Neural progenitor cell (in vitro differentiated cells): Measurements from ENCODE around the gene EME1.

ENCODE experiments used
- EZH2phosphoT487 ChIP-seq: fragments of 200-600 bp; sonication (generic); IDR thresholded peaks from 2 replicates; pipeline ENCODE4 v1.6.1; 2017; ENCODE audit warnings: antibody characterized with exemption
- TF ChIP-seq, protein P1 (sequence below): fragments of 200-600 bp; sonication (generic); IDR thresholded peaks from 2 replicates; pipeline ENCODE4 v1.5.1; 2017; ENCODE audit warnings: antibody characterized with exemption, mild to moderate bottlenecking

DNA sequence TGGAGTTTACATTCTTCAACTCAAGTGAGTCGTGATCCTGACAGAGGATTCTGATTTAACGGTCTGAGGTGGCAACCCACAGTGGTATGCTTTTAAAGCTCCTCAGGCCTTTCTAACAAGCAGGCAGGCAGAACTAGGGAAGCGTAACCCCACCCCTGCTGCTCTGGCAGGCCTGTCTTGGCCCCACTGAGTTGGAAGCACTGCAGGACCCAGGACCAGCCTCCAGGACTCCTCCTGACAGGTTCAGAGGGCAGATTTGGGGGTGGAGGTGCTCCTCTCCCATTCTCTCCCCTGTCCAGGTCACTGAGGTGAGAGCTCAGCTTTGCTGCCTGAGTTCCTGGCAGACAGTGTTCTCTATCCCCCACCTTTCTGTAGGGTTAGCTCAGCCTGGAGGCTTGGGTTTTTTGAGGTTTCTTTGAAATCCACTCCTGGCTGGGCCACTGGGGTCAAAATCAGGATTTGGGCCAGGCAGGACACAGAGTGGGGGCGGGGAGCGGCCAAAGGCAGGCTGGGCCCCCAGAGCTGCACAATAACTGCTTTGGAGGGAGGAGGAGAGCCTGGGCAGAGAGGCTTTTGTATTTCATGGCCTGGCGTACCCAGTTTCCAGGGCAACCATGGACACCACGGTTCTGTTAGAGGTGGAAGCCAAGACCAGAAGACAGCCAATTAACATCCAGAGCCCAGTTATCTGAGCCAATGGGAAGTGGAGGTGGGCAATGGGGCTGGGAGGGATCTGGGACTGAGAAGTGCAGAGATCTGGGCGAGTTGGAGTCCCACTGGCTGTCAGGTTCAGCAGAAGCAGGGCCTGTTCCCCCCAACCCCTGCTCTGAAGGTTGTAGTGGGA is 9.6 kb upstream of the EME1 start:
- TF ChIP-seq, protein P1, sequence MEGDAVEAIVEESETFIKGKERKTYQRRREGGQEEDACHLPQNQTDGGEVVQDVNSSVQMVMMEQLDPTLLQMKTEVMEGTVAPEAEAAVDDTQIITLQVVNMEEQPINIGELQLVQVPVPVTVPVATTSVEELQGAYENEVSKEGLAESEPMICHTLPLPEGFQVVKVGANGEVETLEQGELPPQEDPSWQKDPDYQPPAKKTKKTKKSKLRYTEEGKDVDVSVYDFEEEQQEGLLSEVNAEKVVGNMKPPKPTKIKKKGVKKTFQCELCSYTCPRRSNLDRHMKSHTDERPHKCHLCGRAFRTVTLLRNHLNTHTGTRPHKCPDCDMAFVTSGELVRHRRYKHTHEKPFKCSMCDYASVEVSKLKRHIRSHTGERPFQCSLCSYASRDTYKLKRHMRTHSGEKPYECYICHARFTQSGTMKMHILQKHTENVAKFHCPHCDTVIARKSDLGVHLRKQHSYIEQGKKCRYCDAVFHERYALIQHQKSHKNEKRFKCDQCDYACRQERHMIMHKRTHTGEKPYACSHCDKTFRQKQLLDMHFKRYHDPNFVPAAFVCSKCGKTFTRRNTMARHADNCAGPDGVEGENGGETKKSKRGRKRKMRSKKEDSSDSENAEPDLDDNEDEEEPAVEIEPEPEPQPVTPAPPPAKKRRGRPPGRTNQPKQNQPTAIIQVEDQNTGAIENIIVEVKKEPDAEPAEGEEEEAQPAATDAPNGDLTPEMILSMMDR = no peak
- TF ChIP-seq EZH2phosphoT487 = no peak
